Adrenal gland (tissue), 12 donors: ENCODE results near the gene RFX7. TPM values are rescaled to one million over a fixed set of nuclear protein-coding genes. Genes with fewer than 3 reads are reported as not detected.

Experiments
- DNase-seq, 7 donors: peaks; one replicate each; pipeline ENCODE4 v3.0.0-alpha.2; 2019 to 2020
- H3K27ac ChIP-seq, 5 donors: fragments of 200-600 bp; sonication (generic) in 4 of 5; 1 replicate in 3 of 5; 2 replicates in 2 of 5; pipeline versions ENCODE4 v1.5.1 to v1.8.0; 2016 to 2020; ENCODE audit warnings: mild to moderate bottlenecking in 1 of 5
- H3K27me3 ChIP-seq: fragments of 200-600 bp; 2 replicates; pipeline ENCODE4 v1.8.0; 2021
- H3K36me3 ChIP-seq, 2 donors: fragments of 200-600 bp; replicated peaks in 1 of 2; 1 replicate in 1 of 2; 2 replicates in 1 of 2; pipeline versions ENCODE4 v1.5.1 to v1.8.0; 2018 to 2022
- H3K4me1 ChIP-seq, 2 donors: fragments of 200-600 bp; replicated peaks in 1 of 2; 1 replicate in 1 of 2; 2 replicates in 1 of 2; pipeline versions ENCODE4 v1.5.1 to v1.8.0; 2018 to 2021
- H3K4me3 ChIP-seq, 4 donors: fragments of 200-600 bp; sonication (generic) in 3 of 4; one replicate each; pipeline ENCODE4 v1.5.1; 2016 to 2018
- H3K9me3 ChIP-seq, 3 donors: fragments of 200-600 bp; sonication (generic) in 1 of 3; replicated peaks in 1 of 3; 1 replicate in 2 of 3; 2 replicates in 1 of 3; pipeline versions ENCODE4 v1.5.1 to v1.8.0; 2016 to 2021
- POLR2A ChIP-seq, 2 donors: fragments of 450-650 bp; IDR thresholded peaks; one replicate each; pipeline ENCODE4 v1.6.1; 2017; ENCODE audit warnings: antibody characterized with exemption in 2 of 2, mild to moderate bottlenecking in 2 of 2, moderate library complexity in 1 of 2
- WGBS, 4 donors: extraction: QIAGEN DNeasy Blood & Tissue Kit in 2 of 4; methylation state at CpG; one replicate each; pipeline versions ENCODE4 v1.1.5 to v1.1.7; 2013 to 2017; 5-methylcytosine and 5-hydroxymethylcytosine counted together
- intact Hi-C, 2 donors: fragments of 100-400 bp; cut with DNase I; formaldehyde crosslinking; loops; one replicate each; pipeline versions ENCODE4 v1.14.1 to v1.15.0; 2022 to 2023
- polyA plus RNA-seq, 3 donors: library from polyadenylated mRNA; stranded (reverse); fragments of 200-250 nt in 2 of 3; fragments of 350-450 nt in 1 of 3; fragmentation: Illumina TruSeq in 1 of 3; extraction: RNeasy Lipid Tissue Mini Kit (QIAGEN cat#74804) in 1 of 3; gene quantifications; one replicate each; pipeline ENCODE4 v1.2.3, GENCODE V29; 2013 to 2014
- total RNA-seq, 9 donors: library from RNA; depleted of rRNA in 4 of 9; stranded (reverse); fragments of >200 nt in 4 of 9; fragments of 120-200 nt in 1 of 9; fragmentation: NEBNext Ultra II Directional in 1 of 9; extraction: Animal tissue kit (Norgen Biotek cat#: 25700) in 1 of 9; gene quantifications; one replicate each; pipeline versions ENCODE4 v1.1.0 to v1.2.4, GENCODE V29; 2013 to 2023
- TF ChIP-seq, protein P1 (sequence below), 6 experiments: fragments of 450-650 bp in 4 of 6; fragments of 200-600 bp in 2 of 6; sonication (generic) in 1 of 6; IDR thresholded peaks; 1 replicate in 5 of 6; 2 replicates in 1 of 6; pipeline versions ENCODE4 v1.5.1 to v1.8.0; 2016 to 2021; ENCODE audit warnings: antibody characterized with exemption in 6 of 6, mild to moderate bottlenecking in 2 of 6, moderate library complexity in 1 of 6
- donor health status: healthy with polysubstance abuse.
- donor health status: Bipolar disorder and iron deficiency.
- donor health status: DM: yes; HTN: yes; CAD: no.
- donor health status: DM: no; HTN: no; CAD: no.
- donor health status: DM: no; HTN: no; CAD: no.
- donor health status: DM: yes; HTN: yes; CAD: no.

The RFX7 gene
- total and polyA plus RNA-seq, 12 donors, result 3.3 to 51.6 (median 15.9) TPM

DNA sequence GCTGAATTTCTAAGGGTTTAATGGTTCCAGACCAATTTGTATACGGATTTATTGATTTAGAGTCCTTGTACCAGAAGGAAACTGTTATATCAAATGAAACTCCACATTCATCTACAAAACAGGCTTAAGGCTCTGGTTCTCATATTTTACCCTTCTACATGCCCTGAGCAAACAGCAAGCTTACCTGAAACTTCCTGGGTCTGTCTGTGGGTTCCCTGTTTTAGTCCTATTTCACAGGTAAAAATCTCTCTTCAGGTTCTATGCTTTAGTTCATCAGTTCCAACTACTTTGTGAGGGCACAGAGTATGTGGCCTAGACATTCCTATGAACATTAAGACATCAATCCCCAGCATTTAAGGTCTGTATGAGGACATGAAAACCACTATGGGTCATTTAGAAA is 57.7 kb downstream of the RFX7 start:
- 71 to 90% (median 78%) methylated on average over 1 of the region's 1 CpG for WGBS, 4 donors
- Histone ChIP-seq H3K4me3 (no peak overlapping the region), H3K9me3 (no peaks in the 10 kb centered on the region), H3K27me3 (no peaks in the 10 kb centered on the region), H3K36me3 (no peaks in the 10 kb centered on the region), H3K27ac (no peak overlapping the region), H3K4me1 (peaks cover 0 to 20% of the 10 kb centered on the region in 2 donors)
- intact Hi-C loops, result no loop called here
- TF ChIP-seq POLR2A (IDR thresholded peaks at IDR 0.05), result no peak
- TF ChIP-seq, protein P1, sequence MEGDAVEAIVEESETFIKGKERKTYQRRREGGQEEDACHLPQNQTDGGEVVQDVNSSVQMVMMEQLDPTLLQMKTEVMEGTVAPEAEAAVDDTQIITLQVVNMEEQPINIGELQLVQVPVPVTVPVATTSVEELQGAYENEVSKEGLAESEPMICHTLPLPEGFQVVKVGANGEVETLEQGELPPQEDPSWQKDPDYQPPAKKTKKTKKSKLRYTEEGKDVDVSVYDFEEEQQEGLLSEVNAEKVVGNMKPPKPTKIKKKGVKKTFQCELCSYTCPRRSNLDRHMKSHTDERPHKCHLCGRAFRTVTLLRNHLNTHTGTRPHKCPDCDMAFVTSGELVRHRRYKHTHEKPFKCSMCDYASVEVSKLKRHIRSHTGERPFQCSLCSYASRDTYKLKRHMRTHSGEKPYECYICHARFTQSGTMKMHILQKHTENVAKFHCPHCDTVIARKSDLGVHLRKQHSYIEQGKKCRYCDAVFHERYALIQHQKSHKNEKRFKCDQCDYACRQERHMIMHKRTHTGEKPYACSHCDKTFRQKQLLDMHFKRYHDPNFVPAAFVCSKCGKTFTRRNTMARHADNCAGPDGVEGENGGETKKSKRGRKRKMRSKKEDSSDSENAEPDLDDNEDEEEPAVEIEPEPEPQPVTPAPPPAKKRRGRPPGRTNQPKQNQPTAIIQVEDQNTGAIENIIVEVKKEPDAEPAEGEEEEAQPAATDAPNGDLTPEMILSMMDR (IDR thresholded peaks at IDR 0.05), result no peak
- no peak for DNase-seq

DNA sequence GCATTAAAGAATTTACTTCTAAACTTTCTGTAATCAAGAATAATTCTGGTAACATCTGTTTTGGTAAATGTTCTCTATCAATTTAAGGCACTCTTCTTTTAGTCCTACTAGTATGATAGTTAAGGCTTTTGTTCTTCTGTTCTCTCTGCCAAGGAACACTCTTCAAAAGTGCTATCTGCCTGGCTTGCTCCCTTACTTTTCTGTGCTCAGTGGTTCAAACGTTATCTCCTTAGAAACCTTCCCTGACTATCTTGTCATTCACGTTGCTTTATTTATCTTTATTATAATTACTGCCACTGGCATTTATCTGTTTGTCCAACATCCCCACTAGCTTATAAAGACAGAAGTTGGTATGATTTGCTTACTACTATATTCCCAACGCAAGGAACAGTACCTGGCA is 59.2 kb downstream of the RFX7 start:
- H3K4me3 ChIP-seq, result no peak overlapping the region
- DNase-seq, result no peak
- 84 to 87% (median 85%) methylated on average over 3 of the region's 3 CpGs for WGBS, 4 donors
- H3K27ac ChIP-seq, result no peak overlapping the region
- intact Hi-C loops, result no loop called here
- H3K27me3 ChIP-seq, result no peaks in the 10 kb centered on the region
- H3K4me1 ChIP-seq, result peaks cover 0 to 20% of the 10 kb centered on the region in 2 donors
- TF ChIP-seq, protein P1 (IDR thresholded peaks at IDR 0.05), result no peak
- no peak for TF ChIP-seq POLR2A (IDR thresholded peaks at IDR 0.05)
- no peaks in the 10 kb centered on the region for H3K9me3 ChIP-seq
- H3K36me3 ChIP-seq, result no peaks in the 10 kb centered on the region

DNA sequence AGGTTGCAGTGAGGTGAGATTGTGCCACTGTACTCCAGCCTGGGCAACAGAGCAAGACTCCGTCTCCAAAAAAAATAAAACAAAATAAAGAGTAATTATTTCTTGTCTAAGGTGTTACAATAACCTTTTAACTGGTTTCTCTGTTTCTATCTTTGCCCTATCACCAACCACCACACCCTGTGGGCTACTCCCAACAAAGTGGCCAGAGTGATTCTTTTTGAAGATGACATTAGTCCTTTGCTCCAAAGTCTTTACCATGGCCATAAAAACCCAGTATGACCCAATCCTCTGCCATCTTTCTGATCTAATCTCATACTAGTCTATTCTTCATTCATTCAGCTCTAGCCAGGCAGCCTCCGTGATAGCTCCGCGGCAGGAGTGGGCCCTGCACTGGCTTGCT is 62.8 kb downstream of the RFX7 start:
- TF ChIP-seq POLR2A (IDR thresholded peaks at IDR 0.05), result no peak
- TF ChIP-seq, protein P1 (IDR thresholded peaks at IDR 0.05), result no peak
- Histone ChIP-seq H3K27me3 (no peaks in the 10 kb centered on the region), H3K9me3 (no peaks in the 10 kb centered on the region), H3K4me3 (no peak overlapping the region), H3K36me3 (no peaks in the 10 kb centered on the region), H3K4me1 (no peaks in the 10 kb centered on the region), H3K27ac (no peak overlapping the region)
- DNase-seq, result no peak
- 93 to 98% (median 98%) methylated on average over 4 of the region's 4 CpGs for WGBS, 4 donors
- intact Hi-C loops, result no loop called here

DNA sequence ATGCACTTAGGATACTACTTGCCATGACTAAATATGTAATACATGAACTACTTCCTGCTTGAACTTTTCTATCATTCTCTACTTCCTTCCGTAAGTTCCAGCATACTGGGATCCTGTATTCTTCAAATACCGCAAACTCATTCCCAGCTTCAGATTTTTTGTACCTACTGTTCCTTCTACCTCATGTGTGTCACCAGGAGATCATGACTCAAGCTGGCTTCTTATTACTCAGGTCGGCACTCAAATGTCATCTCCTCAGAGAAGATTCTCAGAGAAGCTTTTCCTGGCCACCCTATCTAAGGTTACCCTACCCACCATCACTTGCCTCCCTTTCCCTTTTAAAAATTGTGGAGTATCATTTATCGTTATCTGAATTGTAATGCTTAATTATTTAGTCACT is 66.7 kb downstream of the RFX7 start:
- Histone ChIP-seq H3K36me3 (peaks cover 0 to 13% of the 10 kb centered on the region in 2 donors), H3K27ac (no peak overlapping the region), H3K9me3 (no peaks in the 10 kb centered on the region), H3K4me1 (no peaks in the 10 kb centered on the region), H3K27me3 (no peaks in the 10 kb centered on the region), H3K4me3 (no peak overlapping the region)
- 94 to 98% (median 96%) methylated on average over 4 of the region's 4 CpGs for WGBS, 4 donors
- intact Hi-C loops, result no loop called here
- no peak for TF ChIP-seq POLR2A (IDR thresholded peaks at IDR 0.05)
- TF ChIP-seq, protein P1 (IDR thresholded peaks at IDR 0.05), result no peak
- no peak for DNase-seq
